Endothelial cell of umbilical vein (primary cell): ENCODE data around the gene OR10G8.
"Not testable (repeated sequence)": the region's sequence is repeated elsewhere in the genome, so short reads cannot be mapped to it uniquely, and the experiment has no call there.

Source experiments
- CTCF ChIP-seq, 2 donors: IDR thresholded peaks; 1 replicate in 1 of 2; 2 replicates in 1 of 2; pipeline ENCODE4 v1.5.1; 2011; ENCODE audit warnings: low read length in 2 of 2, mild to moderate bottlenecking in 2 of 2, moderate library complexity in 2 of 2, control low read depth in 1 of 2, inconsistent platforms in 1 of 2, low read depth in 1 of 2; ENCODE audit not compliant: insufficient read depth in 1 of 2; ENCODE audit errors: extremely low read depth in 1 of 2
- EZH2 ChIP-seq: IDR thresholded peaks from 2 replicates; pipeline ENCODE4 v1.6.1; 2012; ENCODE audit warnings: borderline replicate concordance, low read depth, mild to moderate bottlenecking, moderate library complexity, low read length, inconsistent platforms; ENCODE audit not compliant: severe bottlenecking
- GATA2 ChIP-seq: IDR thresholded peaks from 2 replicates; pipeline ENCODE4 v1.7.0; 2011; ENCODE audit warnings: low read depth, mild to moderate bottlenecking, moderate library complexity, mixed read lengths, low read length; ENCODE audit not compliant: insufficient read length, insufficient read depth
- JUN ChIP-seq: IDR thresholded peaks from 2 replicates; pipeline ENCODE4 v1.6.1; 2011; ENCODE audit warnings: borderline replicate concordance, low read depth; ENCODE audit not compliant: insufficient read length, insufficient read depth
- MAX ChIP-seq: IDR thresholded peaks from 2 replicates; pipeline ENCODE4 v1.6.1; 2011; ENCODE audit not compliant: insufficient read depth, insufficient read length
- POLR2A ChIP-seq: IDR thresholded peaks from 2 replicates; pipeline ENCODE4 v1.6.1; 2012; ENCODE audit warnings: low read depth, mild to moderate bottlenecking, control low read depth, low read length
- POLR2AphosphoS5 ChIP-seq: IDR thresholded peaks from 2 replicates; pipeline ENCODE4 v1.6.1; 2012; ENCODE audit warnings: low read depth, mild to moderate bottlenecking, control low read depth, low read length, moderate library complexity; ENCODE audit not compliant: insufficient read depth

GRCh38 chr11:124015837-124016236, 10.8 kb upstream of the OR10G8 start:
- not testable (repeated sequence) for TF ChIP-seq CTCF (IDR thresholded peaks at IDR 0.05; ENCODE audit: extremely low read depth in 1 of 2, insufficient read depth in 1 of 2, low read depth in 1 of 2, low read length in 2 of 2); EZH2; POLR2AphosphoS5; MAX; JUN; POLR2A; GATA2
